SK-N-SH (cell line): Measurements from ENCODE around the gene GAMT.

ENCODE experiments used
- CTCF ChIP-seq: fragments of 200-600 bp; sonication (generic); IDR thresholded peaks from 2 replicates; pipeline ENCODE4 v1.6.1; 2017; ENCODE audit warnings: antibody characterized with exemption, mild to moderate bottlenecking, moderate library complexity
- EP300 ChIP-seq, 2 experiments: IDR thresholded peaks; 2 replicates each; pipeline versions ENCODE4 v1.4.0 to v1.6.1; 2012; ENCODE audit warnings: borderline replicate concordance in 1 of 2, low read depth in 1 of 2, low read length in 1 of 2
- EZH2phosphoT487 ChIP-seq: fragments of 200-600 bp; sonication (generic); IDR thresholded peaks from 2 replicates; pipeline ENCODE4 v1.6.1; 2017; ENCODE audit warnings: low read depth, mixed run types, mild to moderate bottlenecking, antibody characterized with exemption, moderate library complexity, borderline replicate concordance
- GABPA ChIP-seq: IDR thresholded peaks from 2 replicates; pipeline ENCODE4 v1.4.0; 2012; ENCODE audit warnings: low read depth, mild to moderate bottlenecking
- JUND ChIP-seq: IDR thresholded peaks from 2 replicates; pipeline ENCODE4 v1.4.0; 2012
- NFIC ChIP-seq: IDR thresholded peaks from 2 replicates; pipeline ENCODE4 v1.4.0; 2012; ENCODE audit warnings: borderline replicate concordance
- RFX5 ChIP-seq: IDR thresholded peaks from 2 replicates; pipeline ENCODE4 v1.6.1; 2012; ENCODE audit warnings: mild to moderate bottlenecking, improper control_type of control experiment, low read length
- RXRA ChIP-seq: IDR thresholded peaks from 2 replicates; pipeline ENCODE4 v1.4.0; 2012; ENCODE audit warnings: low read depth, mild to moderate bottlenecking, borderline replicate concordance
- TCF12 ChIP-seq: IDR thresholded peaks from 2 replicates; pipeline ENCODE4 v1.4.0; 2012

- TF ChIP-seq CTCF (no peak), TCF12 (no peak), EP300 (IDR thresholded peaks at IDR 0.05; ENCODE audit: borderline replicate concordance in 1 of 2, low read depth in 1 of 2, low read length in 1 of 2) (no peak), GABPA (no peak), RXRA (no peak), EZH2phosphoT487 (no peak), NFIC (no peak), JUND (no peak), RFX5 (no peak)
Observed at GRCh38 chr19:1441677-1442438, 40.5 kb upstream of the GAMT start.
